GM18858 (cell line): ENCODE results near the gene RPIA.
"Not testable (repeated sequence)": the region's sequence is repeated elsewhere in the genome, so short reads cannot be mapped to it uniquely, and the experiment has no call there.

Experiments used
- ATAC-seq: cut with Tn5 transposase; IDR thresholded peaks from one replicate; pipeline ENCODE4 v1.9.1; 2021; ENCODE audit not compliant: unreplicated experiment

RPIA gene

DNA sequence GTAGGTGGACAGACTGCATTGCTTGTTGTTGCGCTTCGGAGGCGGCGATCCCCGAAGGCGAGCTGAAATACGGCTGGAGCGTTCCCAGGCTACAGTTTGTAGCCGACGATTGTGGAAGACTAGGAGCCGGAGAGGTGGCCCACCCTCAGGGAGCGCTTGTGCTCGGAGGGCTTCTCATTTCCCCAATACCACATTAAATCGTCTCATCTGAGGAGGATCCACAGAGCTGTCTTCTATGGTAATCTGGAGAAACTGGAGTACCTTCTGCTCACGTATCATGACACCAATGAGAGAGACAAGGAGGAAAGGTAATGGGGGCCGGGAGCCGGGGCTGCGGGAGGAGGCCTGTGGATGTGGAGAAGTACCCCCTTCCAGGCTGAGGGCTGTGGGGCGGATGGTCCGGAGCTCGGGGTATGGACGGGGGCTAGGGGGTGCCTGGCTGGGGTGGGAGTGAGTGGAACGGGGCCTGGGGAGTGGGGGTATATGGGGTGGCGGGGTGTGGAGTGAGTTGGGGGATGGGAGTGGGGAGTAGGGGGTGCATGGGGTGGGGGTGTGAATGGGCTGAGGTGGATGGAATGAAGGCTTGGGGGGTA is 74.5 kb downstream of the RPIA start:
- not testable (repeated sequence) for ATAC-seq

DNA sequence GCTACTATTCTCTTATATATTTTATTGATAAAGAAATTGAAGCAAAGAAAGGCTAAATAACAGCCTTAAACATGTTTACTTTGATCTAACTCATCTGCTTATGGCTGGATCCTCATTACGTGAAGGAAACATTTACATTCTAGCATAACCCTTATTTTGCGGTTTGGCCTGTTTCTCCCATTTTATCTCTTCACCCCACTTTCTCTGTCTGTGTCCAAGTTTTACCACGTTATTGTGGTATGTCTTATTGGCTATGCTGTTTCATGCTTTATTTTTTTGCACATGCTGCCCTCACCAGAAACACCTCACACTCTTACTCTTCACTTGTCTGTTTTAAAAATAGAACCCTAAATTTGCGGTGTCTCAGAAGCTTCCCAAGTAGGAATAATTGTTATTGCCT is 78.5 kb downstream of the RPIA start:
- no peak for ATAC-seq

DNA sequence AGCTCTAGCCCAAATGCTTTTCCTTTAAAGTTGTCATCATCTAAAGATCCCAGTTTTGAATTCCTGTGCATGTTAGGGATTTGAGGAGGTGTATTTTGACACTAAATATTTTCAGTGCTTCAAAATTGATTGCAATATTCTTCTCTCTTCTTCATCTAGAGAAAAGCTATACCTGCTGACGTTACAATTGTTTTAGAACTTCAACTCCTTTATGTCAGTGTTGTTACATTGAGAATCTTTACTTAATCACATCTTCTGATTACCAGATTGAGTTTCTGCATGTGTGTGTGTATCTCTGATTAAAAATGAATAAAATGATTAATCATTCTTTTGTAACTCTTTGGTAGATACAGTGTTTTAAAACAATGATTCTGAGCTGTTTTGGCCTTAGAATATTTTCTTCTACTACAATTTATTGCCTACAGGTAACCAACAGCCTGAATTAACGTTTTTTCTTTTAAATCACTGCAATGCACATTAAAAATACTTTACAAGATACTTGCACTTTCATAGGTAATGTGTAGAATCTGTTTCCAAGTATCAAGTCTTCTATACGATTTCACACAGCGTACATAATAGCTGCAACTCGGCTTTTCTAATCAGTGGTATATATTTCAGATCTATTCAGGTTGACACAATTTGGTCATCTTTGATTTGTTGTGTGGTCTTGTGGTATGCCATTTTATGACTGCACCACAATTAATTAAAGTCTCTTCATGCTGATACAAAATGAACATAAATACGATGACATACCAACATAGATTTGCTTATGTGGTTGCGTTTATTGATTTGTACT is 82.0 kb downstream of the RPIA start:
- ATAC-seq, result not testable (repeated sequence)

DNA sequence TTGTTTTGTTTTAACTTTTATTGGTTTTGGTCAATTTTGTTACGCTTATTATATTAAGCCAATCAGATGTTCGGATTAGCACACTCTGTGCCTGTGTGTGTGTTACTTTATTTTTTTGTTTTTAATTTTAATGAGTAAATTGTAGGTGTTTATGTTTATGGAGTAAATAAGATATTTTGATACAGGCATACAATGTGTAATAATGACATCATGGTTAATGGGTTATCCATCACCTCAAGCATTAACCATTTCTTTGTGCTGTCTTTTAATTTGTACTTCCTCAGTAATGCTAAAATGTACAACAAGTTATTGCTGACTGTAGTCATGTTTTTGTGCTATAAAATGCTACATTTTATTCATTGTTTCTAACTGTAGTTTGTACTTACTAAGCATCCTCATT is 97.7 kb downstream of the RPIA start:
- ATAC-seq, result not testable (repeated sequence)

DNA sequence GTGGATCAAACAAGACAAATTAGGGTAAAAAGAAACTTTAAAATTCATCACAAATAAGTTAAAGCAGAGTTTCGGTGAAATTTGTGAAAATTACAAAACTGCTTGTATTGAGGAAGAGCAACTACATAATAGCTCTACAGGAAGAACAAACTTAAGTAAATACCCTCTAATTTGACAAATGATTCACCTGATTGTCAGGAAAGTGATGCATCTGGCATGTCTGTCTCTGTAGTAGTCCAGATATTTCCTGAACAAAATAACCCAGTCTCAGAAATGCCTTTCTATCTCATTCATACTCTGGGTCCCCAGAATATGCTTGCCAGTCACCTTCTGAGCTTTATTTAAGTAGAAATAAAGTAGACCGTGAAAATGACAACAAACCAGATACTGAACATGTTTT is 104.5 kb downstream of the RPIA start:
- ATAC-seq, result not testable (repeated sequence)

DNA sequence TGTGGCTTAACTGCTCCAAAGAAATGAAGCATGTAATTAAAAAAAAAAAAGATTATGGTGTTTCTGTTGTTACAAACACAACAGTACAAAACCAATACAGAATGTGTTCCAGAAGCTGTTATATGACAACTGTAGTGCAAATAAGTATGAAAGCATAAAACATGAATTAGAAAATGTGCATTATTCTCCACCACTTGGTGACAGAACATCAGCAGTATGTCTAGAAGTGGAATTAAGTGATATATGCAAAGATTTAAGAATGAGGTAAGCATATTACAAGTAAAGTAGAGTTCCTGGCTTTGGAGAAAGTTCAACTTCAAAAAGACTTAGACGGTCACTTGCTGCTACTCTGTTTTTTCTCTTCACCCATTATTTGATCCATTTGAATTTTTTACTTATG is 105.0 kb downstream of the RPIA start:
- not testable (repeated sequence) for ATAC-seq

DNA sequence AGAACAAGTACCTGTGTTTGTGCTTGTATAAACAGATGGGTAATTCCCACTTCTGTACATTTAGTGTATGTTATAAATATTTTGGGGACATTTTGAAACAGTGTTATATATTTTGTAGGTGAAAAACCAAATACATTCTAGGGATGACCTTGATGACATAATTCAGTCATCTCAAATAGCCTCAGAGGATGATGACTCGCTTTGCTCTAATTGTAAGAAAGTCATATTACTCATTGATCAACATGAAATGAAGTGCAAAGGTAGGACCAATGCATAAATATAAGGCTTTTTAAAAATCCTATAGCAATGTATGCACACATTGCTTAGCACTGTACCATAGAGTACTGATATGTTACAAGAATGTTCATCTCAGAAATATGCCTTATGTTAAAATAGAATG is 105.7 kb downstream of the RPIA start:
- not testable (repeated sequence) for ATAC-seq
